Keratinocyte (primary cell): ENCODE results near the gene PCDH7. TPM values are rescaled to one million over a fixed set of nuclear protein-coding genes. Genes with fewer than 3 reads are reported as not detected.

ENCODE experiments used
- DNase-seq: peaks from one replicate; pipeline ENCODE4 v3.0.0-alpha.2; 2011; ENCODE audit warnings: low read depth, missing footprints, low spot score
- FAIRE-seq: peaks from 2 replicates; lab custom pipeline; 2011; peaks lifted over from hg19 to GRCh38; lab: Jason Lieb, UNC
- H2AFZ ChIP-seq: 2 replicates; pipeline ENCODE4 v1.6.0; 2012; ENCODE audit warnings: low read length, control low read depth, inconsistent platforms; ENCODE audit not compliant: control insufficient read depth
- H3K27ac ChIP-seq: 2 replicates; pipeline ENCODE4 v1.5.1; 2011; ENCODE audit warnings: low read length; ENCODE audit not compliant: control insufficient read depth, insufficient read depth
- H3K27me3 ChIP-seq: 3 replicates; pipeline ENCODE4 v1.6.0; 2011; ENCODE audit warnings: low read length; ENCODE audit not compliant: control insufficient read depth, insufficient read depth; ENCODE audit errors: extremely low read depth
- H3K36me3 ChIP-seq, 2 experiments: 2 replicates in 1 of 2; 3 replicates in 1 of 2; pipeline ENCODE4 v1.5.1; 2011; ENCODE audit warnings: low read length in 2 of 2, mild to moderate bottlenecking in 1 of 2; ENCODE audit not compliant: control insufficient read depth in 2 of 2, insufficient read depth in 2 of 2; ENCODE audit errors: extremely low read depth in 1 of 2
- H3K4me1 ChIP-seq: 3 replicates; pipeline ENCODE4 v1.5.1; 2011; ENCODE audit warnings: low read length; ENCODE audit not compliant: control insufficient read depth, insufficient read depth; ENCODE audit errors: extremely low read depth
- H3K4me2 ChIP-seq: 3 replicates; pipeline ENCODE4 v1.6.0; 2011; ENCODE audit warnings: low read depth, low read length; ENCODE audit not compliant: control insufficient read depth, insufficient read depth; ENCODE audit errors: extremely low read depth
- H3K4me3 ChIP-seq, 3 experiments: fragments of 200-600 bp in 1 of 3; sonication (generic) in 1 of 3; 2 replicates in 2 of 3; 3 replicates in 1 of 3; pipeline ENCODE4 v1.5.1; 2011 to 2016; ENCODE audit warnings: low read length in 3 of 3, mild to moderate bottlenecking in 3 of 3, control low read depth in 2 of 3, inconsistent platforms in 1 of 3, low read depth in 1 of 3, mixed read lengths in 1 of 3, mixed run types in 1 of 3, moderate library complexity in 1 of 3; ENCODE audit not compliant: control insufficient read depth in 2 of 3, insufficient read depth in 2 of 3; ENCODE audit errors: extremely low read depth in 1 of 3
- H3K79me2 ChIP-seq: 2 replicates; pipeline ENCODE4 v1.6.0; 2012; ENCODE audit warnings: low read length; ENCODE audit not compliant: control insufficient read depth, insufficient read depth
- H3K9ac ChIP-seq: 3 replicates; pipeline ENCODE4 v1.6.0; 2011; ENCODE audit warnings: low read length; ENCODE audit not compliant: control insufficient read depth, insufficient read depth; ENCODE audit errors: extremely low read depth
- H3K9me1 ChIP-seq: 3 replicates; pipeline ENCODE4 v1.6.0; 2011; ENCODE audit warnings: low read length; ENCODE audit not compliant: control insufficient read depth, insufficient read depth; ENCODE audit errors: extremely low read depth
- H3K9me3 ChIP-seq: 2 replicates; pipeline ENCODE4 v1.5.1; 2012; ENCODE audit warnings: low read depth, low read length; ENCODE audit not compliant: control insufficient read depth
- H4K20me1 ChIP-seq: 3 replicates; pipeline ENCODE4 v1.6.0; 2011; ENCODE audit warnings: low read length; ENCODE audit not compliant: control insufficient read depth, insufficient read depth; ENCODE audit errors: extremely low read depth
- CTCF ChIP-seq, 3 experiments: IDR thresholded peaks in 1 of 3; conservative IDR thresholded peaks in 1 of 3; optimal IDR thresholded peaks in 1 of 3; 2 replicates in 2 of 3; 3 replicates in 1 of 3; pipeline versions ENCODE3 to v1.5.1; 2011; ENCODE audit warnings: low read length in 3 of 3, mild to moderate bottlenecking in 3 of 3, moderate library complexity in 2 of 3, control low read depth in 1 of 3, inconsistent platforms in 1 of 3; ENCODE audit not compliant: insufficient read depth in 2 of 3; ENCODE audit errors: extremely low read depth in 1 of 3
- EZH2 ChIP-seq: IDR thresholded peaks from one replicate; pipeline ENCODE4 v1.6.1; 2012; ENCODE audit warnings: inconsistent platforms, mild to moderate bottlenecking, low read length, moderate library complexity
- dilution Hi-C: fragments of 300-500 bp; cut with MboI; formaldehyde crosslinking; loops from one replicate; pipeline ENCODE4 v1.7.0; 2020; ENCODE audit warnings: low sequenced_read_pairs; ENCODE audit not compliant: extremely low pct_ligation_motif_present
- polyA plus RNA-seq, 5 experiments: library from polyadenylated mRNA; depleted of rRNA in 3 of 5; stranded (reverse) in 3 of 5; stranded (forward) in 1 of 5; unstranded in 1 of 5; fragments of >200 nt; gene quantifications; 1 replicate in 1 of 5; 2 replicates in 3 of 5; 3 replicates in 1 of 5; pipeline versions ENCODE4 v1.2.1 to v1.2.3, GENCODE V29; 2011 to 2012; ENCODE audit warnings: missing spikeins in 2 of 5, low read depth in 1 of 5, low replicate concordance in 1 of 5

Gene PCDH7
- polyA plus RNA-seq, 1 donor (not counting 4 experiments of a cell fraction or from before 2014, with no cell fraction given) = 28.1 TPM

- no peaks in the 10 kb centered on the region for H3K9me1 ChIP-seq
- H3K4me2 ChIP-seq = peak overlapping the region; percentile 63
- peak; percentile 94 for FAIRE-seq
- peak overlapping the region in 2 of 3 experiments; percentile 4 for H3K4me3 ChIP-seq
- peak; percentile 35 for DNase-seq
- TF ChIP-seq CTCF (optimal IDR thresholded peaks at IDR 0.05 in 1 of 3, IDR thresholded peaks at IDR 0.05 in 1 of 3, conservative IDR thresholded peaks at IDR 0.05 in 1 of 3; ENCODE audit: extremely low read depth in 1 of 3, insufficient read depth in 2 of 3, low read length in 3 of 3) (no peak), EZH2 (no peak)
- no peaks in the 10 kb centered on the region for H3K36me3 ChIP-seq
- no peaks in the 10 kb centered on the region for H4K20me1 ChIP-seq
- no peaks in the 10 kb centered on the region for H3K9me3 ChIP-seq
- peak overlapping the region; percentile 18 for H3K9ac ChIP-seq
- no peaks in the 10 kb centered on the region for H3K27me3 ChIP-seq
- dilution Hi-C loops = no loop called here
- no peak overlapping the region for H2AFZ ChIP-seq
- peaks cover 60% of the 10 kb centered on the region for H3K4me1 ChIP-seq
- H3K79me2 ChIP-seq = no peaks in the 10 kb centered on the region
- H3K27ac ChIP-seq = peak overlapping the region; percentile 75
Measured at GRCh38 chr4:30753316-30753715, 33.1 kb downstream of the PCDH7 start.

GRCh38 chr4:30754021-30754420 is 33.9 kb downstream of the PCDH7 start:
- H3K4me2 ChIP-seq = peak overlapping the region; percentile 17
- dilution Hi-C loops = no loop called here
- H4K20me1 ChIP-seq = no peaks in the 10 kb centered on the region
- FAIRE-seq (no peak), DNase-seq (no peak)
- H2AFZ ChIP-seq = no peak overlapping the region
- peak overlapping the region; percentile 75 for H3K27ac ChIP-seq
- no peak overlapping the region for H3K9ac ChIP-seq
- H3K9me3 ChIP-seq = no peaks in the 10 kb centered on the region
- no peaks in the 10 kb centered on the region for H3K36me3 ChIP-seq
- no peaks in the 10 kb centered on the region for H3K79me2 ChIP-seq
- no peaks in the 10 kb centered on the region for H3K9me1 ChIP-seq
- no peaks in the 10 kb centered on the region for H3K27me3 ChIP-seq
- TF ChIP-seq CTCF (optimal IDR thresholded peaks at IDR 0.05 in 1 of 3, IDR thresholded peaks at IDR 0.05 in 1 of 3, conservative IDR thresholded peaks at IDR 0.05 in 1 of 3; ENCODE audit: extremely low read depth in 1 of 3, insufficient read depth in 2 of 3, low read length in 3 of 3) (no peak), EZH2 (no peak)
- peaks cover 63% of the 10 kb centered on the region for H3K4me1 ChIP-seq
- H3K4me3 ChIP-seq = no peak overlapping the region
